Measurements from ENCODE around the gene KRTAP20-1. TPM values are rescaled to one million over a fixed set of nuclear protein-coding genes. Genes with fewer than 3 reads are reported as not detected.

The KRTAP20-1 gene
- total RNA-seq, 1 experiment from 2014 or later: not detected

DNA sequence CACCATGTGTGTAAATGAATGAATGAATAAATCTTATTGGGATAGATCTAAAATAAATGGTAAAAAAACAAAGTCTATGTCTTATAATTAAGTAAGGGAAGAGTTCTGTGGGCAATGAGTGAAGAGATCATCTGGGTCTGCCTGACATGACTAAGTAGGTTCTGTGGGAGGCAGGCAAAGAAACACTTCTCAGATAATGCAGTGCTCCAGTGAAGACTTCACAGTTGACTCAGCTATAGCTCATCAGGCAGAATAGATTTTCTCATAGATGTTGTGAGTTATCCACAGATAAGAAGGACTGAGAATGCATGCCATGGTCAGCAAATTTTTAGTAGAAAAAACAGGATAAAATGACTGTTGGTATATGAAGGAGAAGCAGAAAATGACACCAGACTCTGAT, 38.5 kb upstream of the KRTAP20-1 start (continued):
- TF ChIP-seq ZNF671 (CRISPR knock-in tag; IDR thresholded peaks at IDR 0.05): no peak
- no peak for TF ChIP-seq CBFB (CRISPR knock-in tag; IDR thresholded peaks at IDR 0.05; ENCODE audit: low read depth)
- TF ChIP-seq HMGA2 (CRISPR knock-in tag; IDR thresholded peaks at IDR 0.05): no peak
- TF ChIP-seq, protein P1, sequence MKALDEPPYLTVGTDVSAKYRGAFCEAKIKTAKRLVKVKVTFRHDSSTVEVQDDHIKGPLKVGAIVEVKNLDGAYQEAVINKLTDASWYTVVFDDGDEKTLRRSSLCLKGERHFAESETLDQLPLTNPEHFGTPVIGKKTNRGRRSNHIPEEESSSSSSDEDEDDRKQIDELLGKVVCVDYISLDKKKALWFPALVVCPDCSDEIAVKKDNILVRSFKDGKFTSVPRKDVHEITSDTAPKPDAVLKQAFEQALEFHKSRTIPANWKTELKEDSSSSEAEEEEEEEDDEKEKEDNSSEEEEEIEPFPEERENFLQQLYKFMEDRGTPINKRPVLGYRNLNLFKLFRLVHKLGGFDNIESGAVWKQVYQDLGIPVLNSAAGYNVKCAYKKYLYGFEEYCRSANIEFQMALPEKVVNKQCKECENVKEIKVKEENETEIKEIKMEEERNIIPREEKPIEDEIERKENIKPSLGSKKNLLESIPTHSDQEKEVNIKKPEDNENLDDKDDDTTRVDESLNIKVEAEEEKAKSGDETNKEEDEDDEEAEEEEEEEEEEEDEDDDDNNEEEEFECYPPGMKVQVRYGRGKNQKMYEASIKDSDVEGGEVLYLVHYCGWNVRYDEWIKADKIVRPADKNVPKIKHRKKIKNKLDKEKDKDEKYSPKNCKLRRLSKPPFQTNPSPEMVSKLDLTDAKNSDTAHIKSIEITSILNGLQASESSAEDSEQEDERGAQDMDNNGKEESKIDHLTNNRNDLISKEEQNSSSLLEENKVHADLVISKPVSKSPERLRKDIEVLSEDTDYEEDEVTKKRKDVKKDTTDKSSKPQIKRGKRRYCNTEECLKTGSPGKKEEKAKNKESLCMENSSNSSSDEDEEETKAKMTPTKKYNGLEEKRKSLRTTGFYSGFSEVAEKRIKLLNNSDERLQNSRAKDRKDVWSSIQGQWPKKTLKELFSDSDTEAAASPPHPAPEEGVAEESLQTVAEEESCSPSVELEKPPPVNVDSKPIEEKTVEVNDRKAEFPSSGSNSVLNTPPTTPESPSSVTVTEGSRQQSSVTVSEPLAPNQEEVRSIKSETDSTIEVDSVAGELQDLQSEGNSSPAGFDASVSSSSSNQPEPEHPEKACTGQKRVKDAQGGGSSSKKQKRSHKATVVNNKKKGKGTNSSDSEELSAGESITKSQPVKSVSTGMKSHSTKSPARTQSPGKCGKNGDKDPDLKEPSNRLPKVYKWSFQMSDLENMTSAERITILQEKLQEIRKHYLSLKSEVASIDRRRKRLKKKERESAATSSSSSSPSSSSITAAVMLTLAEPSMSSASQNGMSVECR (CRISPR knock-in tag; IDR thresholded peaks at IDR 0.05; ENCODE audit: borderline replicate concordance): no peak
- TF ChIP-seq NR1H2 (CRISPR knock-in tag; IDR thresholded peaks at IDR 0.05): no peak
- TF ChIP-seq RELA (CRISPR knock-in tag; IDR thresholded peaks at IDR 0.05; ENCODE audit: borderline replicate concordance): no peak
- TF ChIP-seq, protein P2, sequence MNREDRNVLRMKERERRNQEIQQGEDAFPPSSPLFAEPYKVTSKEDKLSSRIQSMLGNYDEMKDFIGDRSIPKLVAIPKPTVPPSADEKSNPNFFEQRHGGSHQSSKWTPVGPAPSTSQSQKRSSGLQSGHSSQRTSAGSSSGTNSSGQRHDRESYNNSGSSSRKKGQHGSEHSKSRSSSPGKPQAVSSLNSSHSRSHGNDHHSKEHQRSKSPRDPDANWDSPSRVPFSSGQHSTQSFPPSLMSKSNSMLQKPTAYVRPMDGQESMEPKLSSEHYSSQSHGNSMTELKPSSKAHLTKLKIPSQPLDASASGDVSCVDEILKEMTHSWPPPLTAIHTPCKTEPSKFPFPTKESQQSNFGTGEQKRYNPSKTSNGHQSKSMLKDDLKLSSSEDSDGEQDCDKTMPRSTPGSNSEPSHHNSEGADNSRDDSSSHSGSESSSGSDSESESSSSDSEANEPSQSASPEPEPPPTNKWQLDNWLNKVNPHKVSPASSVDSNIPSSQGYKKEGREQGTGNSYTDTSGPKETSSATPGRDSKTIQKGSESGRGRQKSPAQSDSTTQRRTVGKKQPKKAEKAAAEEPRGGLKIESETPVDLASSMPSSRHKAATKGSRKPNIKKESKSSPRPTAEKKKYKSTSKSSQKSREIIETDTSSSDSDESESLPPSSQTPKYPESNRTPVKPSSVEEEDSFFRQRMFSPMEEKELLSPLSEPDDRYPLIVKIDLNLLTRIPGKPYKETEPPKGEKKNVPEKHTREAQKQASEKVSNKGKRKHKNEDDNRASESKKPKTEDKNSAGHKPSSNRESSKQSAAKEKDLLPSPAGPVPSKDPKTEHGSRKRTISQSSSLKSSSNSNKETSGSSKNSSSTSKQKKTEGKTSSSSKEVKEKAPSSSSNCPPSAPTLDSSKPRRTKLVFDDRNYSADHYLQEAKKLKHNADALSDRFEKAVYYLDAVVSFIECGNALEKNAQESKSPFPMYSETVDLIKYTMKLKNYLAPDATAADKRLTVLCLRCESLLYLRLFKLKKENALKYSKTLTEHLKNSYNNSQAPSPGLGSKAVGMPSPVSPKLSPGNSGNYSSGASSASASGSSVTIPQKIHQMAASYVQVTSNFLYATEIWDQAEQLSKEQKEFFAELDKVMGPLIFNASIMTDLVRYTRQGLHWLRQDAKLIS (CRISPR knock-in tag; IDR thresholded peaks at IDR 0.05; ENCODE audit: borderline replicate concordance): no peak
- TF ChIP-seq, protein P3, sequence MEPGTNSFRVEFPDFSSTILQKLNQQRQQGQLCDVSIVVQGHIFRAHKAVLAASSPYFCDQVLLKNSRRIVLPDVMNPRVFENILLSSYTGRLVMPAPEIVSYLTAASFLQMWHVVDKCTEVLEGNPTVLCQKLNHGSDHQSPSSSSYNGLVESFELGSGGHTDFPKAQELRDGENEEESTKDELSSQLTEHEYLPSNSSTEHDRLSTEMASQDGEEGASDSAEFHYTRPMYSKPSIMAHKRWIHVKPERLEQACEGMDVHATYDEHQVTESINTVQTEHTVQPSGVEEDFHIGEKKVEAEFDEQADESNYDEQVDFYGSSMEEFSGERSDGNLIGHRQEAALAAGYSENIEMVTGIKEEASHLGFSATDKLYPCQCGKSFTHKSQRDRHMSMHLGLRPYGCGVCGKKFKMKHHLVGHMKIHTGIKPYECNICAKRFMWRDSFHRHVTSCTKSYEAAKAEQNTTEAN (CRISPR knock-in tag; IDR thresholded peaks at IDR 0.05): no peak
- no peak for TF ChIP-seq JUN (CRISPR knock-in tag; IDR thresholded peaks at IDR 0.05)

DNA sequence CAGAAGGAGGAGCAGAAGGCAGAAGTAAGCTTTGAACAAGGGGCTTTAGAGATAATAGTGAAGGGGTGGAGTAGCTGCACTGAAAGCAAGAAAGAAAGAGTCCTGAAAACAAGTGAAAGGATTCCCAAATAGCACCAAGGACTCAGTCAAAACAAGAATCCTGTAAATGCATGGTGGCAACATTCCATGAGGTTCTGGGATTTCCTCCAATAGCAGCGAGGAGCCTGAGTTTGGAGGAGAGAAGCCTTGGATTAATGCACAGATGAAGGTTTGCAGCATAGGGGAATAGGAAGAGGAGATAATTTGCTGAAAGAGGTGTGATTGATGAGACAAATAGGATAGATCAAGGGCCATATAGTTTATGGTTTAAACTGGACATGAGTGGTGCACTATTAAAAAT, 36.9 kb upstream of the KRTAP20-1 start:
- CTCF ChIA-PET: no interaction called here
- Mint-ChIP-seq H3K9me3 (no peaks in the 10 kb centered on the region), H3K4me1 (no peaks in the 10 kb centered on the region), H3K27ac (no peak overlapping the region), H3K4me3 (no peak overlapping the region), H3K36me3 (no peaks in the 10 kb centered on the region), H3K27me3 (ENCODE audit: low read depth) (no peaks in the 10 kb centered on the region)
- no peak for DNase-seq (ENCODE audit: low spot score)
- ATAC-seq: no peak
- POLR2A ChIA-PET: no interaction called here
- TF ChIP-seq RELA (CRISPR knock-in tag; IDR thresholded peaks at IDR 0.05; ENCODE audit: borderline replicate concordance): no peak
- TF ChIP-seq ESRRA (CRISPR knock-in tag; IDR thresholded peaks at IDR 0.05; ENCODE audit: borderline replicate concordance): no peak
- TF ChIP-seq, protein P4, sequence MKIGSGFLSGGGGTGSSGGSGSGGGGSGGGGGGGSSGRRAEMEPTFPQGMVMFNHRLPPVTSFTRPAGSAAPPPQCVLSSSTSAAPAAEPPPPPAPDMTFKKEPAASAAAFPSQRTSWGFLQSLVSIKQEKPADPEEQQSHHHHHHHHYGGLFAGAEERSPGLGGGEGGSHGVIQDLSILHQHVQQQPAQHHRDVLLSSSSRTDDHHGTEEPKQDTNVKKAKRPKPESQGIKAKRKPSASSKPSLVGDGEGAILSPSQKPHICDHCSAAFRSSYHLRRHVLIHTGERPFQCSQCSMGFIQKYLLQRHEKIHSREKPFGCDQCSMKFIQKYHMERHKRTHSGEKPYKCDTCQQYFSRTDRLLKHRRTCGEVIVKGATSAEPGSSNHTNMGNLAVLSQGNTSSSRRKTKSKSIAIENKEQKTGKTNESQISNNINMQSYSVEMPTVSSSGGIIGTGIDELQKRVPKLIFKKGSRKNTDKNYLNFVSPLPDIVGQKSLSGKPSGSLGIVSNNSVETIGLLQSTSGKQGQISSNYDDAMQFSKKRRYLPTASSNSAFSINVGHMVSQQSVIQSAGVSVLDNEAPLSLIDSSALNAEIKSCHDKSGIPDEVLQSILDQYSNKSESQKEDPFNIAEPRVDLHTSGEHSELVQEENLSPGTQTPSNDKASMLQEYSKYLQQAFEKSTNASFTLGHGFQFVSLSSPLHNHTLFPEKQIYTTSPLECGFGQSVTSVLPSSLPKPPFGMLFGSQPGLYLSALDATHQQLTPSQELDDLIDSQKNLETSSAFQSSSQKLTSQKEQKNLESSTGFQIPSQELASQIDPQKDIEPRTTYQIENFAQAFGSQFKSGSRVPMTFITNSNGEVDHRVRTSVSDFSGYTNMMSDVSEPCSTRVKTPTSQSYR (CRISPR knock-in tag; IDR thresholded peaks at IDR 0.05): no peak
- no peak for TF ChIP-seq RORB (CRISPR knock-in tag; IDR thresholded peaks at IDR 0.05)
- TF ChIP-seq, protein P3 (CRISPR knock-in tag; IDR thresholded peaks at IDR 0.05): no peak
- TF ChIP-seq FOXP1 (CRISPR knock-in tag; IDR thresholded peaks at IDR 0.05; ENCODE audit: borderline replicate concordance): no peak
- no peak for TF ChIP-seq GTF2I (CRISPR knock-in tag; conservative IDR thresholded peaks at IDR 0.05)
- no peak for TF ChIP-seq KAT7 (CRISPR knock-in tag; IDR thresholded peaks at IDR 0.05; ENCODE audit: borderline replicate concordance)
- TF ChIP-seq GABPB1 (CRISPR knock-in tag; IDR thresholded peaks at IDR 0.05): no peak
- TF ChIP-seq, protein P5, sequence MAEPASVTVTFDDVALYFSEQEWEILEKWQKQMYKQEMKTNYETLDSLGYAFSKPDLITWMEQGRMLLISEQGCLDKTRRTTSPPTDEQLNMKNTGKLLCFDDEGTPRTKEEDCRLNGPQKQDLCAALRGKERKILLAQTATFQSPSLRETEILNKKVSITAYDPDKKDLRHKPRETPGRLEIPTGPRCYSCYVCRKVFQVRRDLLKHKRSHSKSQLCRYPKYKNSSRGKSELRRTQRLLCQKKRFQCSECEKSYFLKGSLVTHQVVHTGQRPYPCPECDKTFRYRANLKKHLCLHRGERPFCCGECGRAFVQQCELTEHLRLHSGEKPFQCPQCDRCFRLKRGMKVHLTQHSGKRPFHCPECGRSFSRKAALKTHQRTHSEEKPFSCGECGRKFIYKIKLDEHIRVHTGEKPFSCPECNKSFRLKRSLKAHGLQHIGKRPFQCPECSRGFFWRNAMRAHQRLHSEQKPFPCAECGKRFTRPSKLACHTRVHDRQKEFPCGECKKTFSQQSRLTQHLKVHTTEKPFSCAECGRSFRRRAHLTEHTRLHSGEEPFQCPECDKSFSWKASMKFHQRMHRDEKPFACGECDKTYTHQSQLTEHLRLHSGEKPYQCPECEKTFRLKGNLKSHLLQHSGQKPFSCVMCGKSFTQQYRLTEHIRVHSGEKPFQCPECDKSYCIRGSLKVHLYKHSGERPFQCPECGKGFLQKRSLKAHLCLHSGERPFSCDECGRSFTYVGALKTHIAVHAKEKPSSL (CRISPR knock-in tag; conservative IDR thresholded peaks at IDR 0.05): no peak
- TF ChIP-seq, protein P6, sequence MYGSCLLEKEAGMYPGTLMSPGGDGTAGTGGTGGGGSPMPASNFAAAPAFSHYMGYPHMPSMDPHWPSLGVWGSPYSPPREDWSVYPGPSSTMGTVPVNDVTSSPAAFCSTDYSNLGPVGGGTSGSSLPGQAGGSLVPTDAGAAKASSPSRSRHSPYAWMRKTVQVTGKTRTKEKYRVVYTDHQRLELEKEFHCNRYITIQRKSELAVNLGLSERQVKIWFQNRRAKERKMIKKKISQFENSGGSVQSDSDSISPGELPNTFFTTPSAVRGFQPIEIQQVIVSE (CRISPR knock-in tag; IDR thresholded peaks at IDR 0.05; ENCODE audit: borderline replicate concordance): no peak
- TF ChIP-seq, protein P7, sequence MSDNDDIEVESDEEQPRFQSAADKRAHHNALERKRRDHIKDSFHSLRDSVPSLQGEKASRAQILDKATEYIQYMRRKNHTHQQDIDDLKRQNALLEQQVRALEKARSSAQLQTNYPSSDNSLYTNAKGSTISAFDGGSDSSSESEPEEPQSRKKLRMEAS (CRISPR knock-in tag; IDR thresholded peaks at IDR 0.05): no peak
- TF ChIP-seq ZNF416 (CRISPR knock-in tag; IDR thresholded peaks at IDR 0.05): no peak

All from WTC11 (cell line).